Myocyte (in vitro differentiated cells): Measurements from ENCODE around the gene ARHGEF3. TPM values are rescaled to one million over a fixed set of nuclear protein-coding genes. Genes with fewer than 3 reads are reported as not detected.

Experiments
- DNase-seq: peaks from one replicate; pipeline ENCODE4 v3.0.0-alpha.2; 2012; ENCODE audit warnings: low read depth
- total RNA-seq: library from RNA; depleted of rRNA; stranded (reverse); fragments of >200 nt; gene quantifications from 2 replicates; pipeline ENCODE4 v1.2.3, GENCODE V29; 2014

ARHGEF3 gene
- total RNA-seq, 1 donor from 2014 or later: 16.8 TPM

- DNase-seq: peak; percentile 83
These were observed 118.5 kb downstream of the ARHGEF3 start, which contains the start of gene TASOR for GRCh38 chr3:56683122-56683817. TASOR (minus strand) TSS chr3:56683265; CDS start chr3:56683006, 259 bp downstream.

DNA sequence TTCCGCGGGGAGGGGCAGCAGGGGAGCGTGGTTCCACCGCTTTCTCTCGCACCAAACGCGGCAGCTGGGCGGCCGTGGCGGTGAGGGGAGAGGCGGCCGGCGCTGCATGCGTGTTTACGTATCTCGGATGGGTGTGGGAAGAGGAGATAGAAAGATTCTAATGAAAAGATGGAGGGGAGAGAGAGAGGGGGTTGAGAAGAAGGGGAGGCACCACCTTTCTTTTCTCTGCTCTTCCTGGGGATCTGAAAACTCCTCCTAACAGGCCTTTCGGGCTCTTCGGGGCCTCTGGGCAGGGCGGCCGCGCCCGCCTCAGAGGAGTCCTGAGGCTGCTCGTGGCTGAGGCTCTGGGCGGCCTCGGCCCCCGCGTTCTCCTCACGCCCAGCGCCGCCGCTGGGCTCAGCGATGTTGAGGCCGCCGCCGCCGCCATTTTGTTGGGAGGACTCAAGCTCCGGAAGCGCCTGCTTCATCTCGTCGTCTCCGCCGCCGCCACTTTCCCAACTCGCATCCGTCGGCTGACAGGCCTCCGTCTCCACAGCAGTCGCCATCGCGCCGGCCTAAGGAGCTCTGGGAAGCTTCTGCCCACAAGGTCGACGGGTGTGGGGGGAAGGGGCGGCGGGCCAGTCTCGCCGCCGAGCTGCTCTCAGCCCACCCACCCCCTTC, 119.2 kb downstream of the ARHGEF3 start:
- DNase-seq: peak; percentile 86

DNA sequence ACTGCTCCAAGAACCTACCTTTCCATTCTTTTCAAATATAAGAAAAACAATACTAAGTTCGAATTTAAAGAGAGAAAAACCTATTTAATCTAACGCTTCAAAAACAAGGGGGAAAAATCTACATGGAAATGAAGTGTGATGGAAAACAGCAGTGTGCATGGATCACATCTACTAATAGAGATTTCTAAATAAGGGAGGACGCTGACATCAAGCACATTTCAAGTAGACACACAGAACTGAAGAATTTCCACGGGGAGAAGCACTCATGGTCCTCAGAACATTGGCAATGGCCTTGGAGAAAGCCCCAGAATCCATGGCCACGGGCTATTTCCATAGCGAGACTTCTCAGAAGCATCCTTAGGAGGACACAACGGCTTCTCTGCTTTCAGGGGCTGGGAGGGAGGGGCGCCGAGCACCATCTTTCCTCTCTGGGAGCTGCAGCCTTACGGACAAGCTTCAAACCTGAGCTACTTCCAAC, 119.7 kb downstream of the ARHGEF3 start:
- no peak for DNase-seq

DNA sequence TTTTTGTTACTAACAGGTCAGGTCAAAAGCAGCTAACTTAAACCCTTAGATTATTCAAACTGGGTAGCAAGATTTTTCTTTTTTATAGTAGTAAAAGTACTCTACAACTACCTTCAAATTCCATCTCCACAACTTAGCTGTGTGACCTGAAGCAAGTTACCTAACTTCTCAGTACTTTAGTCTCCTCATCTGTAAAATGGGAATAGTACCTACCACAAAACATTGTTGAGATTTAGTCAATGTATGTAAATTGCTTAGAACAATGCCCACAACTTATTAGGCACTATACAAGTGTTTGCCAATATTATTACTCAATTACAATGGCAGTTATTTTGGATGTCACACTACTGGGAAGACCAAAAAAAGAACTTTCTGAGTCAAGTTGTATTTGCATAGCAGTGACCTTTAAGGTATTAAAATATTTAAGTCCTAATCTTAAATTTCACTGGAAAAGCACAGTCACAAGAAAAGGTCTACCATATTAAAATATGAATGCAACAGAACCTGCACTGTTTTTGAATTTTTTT, 121.6 kb downstream of the ARHGEF3 start:
- DNase-seq: no peak

Other genes starting within 250 kb of the ARHGEF3 start
- 8.5 and 12.6 TPM in 2 replicates for gene CCDC66, start 244.8 kb downstream of the ARHGEF3 start, total RNA-seq
- gene TASOR, start 118.7 kb downstream of the ARHGEF3 start, total RNA-seq: 74.6 and 78.4 TPM in 2 replicates